Measurements from ENCODE around the gene MDK. TPM values are rescaled to one million over a fixed set of nuclear protein-coding genes. Genes with fewer than 3 reads are reported as not detected.
A peak's percentile ranks its signal among the peaks of the same experiment; 100 is the strongest.

Gene MDK
- total RNA-seq, 1 donor = 27.5 TPM

DNA sequence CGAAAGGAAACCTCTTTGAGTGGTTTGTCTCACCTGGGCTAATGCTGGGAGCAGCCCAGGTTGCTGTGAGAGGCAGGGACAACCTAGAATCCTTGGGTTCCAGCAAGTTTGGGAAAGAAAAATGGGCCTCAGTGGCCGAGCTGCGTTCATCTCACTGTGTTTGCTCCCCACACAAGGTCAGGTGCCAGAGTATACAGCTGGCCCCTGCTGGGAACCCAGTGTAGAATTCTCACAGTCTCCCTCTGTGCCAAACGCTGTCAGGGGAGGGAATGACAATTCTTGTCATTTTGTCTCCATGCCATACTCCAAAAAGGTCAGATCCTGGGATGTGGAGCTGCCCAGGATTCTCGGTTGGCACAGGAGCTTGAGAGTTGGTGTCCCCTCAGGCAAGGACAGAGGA, 29.9 kb upstream of the MDK start:
- H3K79me2 ChIP-seq (ENCODE audit: insufficient read depth, low read length) = peaks cover 79% of the 10 kb centered on the region
- H3K36me3 ChIP-seq (ENCODE audit: insufficient read depth, low read length) = no peaks in the 10 kb centered on the region
- H2AFZ ChIP-seq (ENCODE audit: low read length) = no peak overlapping the region
- H3K27me3 ChIP-seq (ENCODE audit: insufficient read depth, low read length) = no peaks in the 10 kb centered on the region
- no peaks in the 10 kb centered on the region for H3K9me3 ChIP-seq (ENCODE audit: low read depth, low read length)
- H3K4me2 ChIP-seq (ENCODE audit: insufficient read depth, low read length) = no peak overlapping the region
- TF ChIP-seq, protein P1, sequence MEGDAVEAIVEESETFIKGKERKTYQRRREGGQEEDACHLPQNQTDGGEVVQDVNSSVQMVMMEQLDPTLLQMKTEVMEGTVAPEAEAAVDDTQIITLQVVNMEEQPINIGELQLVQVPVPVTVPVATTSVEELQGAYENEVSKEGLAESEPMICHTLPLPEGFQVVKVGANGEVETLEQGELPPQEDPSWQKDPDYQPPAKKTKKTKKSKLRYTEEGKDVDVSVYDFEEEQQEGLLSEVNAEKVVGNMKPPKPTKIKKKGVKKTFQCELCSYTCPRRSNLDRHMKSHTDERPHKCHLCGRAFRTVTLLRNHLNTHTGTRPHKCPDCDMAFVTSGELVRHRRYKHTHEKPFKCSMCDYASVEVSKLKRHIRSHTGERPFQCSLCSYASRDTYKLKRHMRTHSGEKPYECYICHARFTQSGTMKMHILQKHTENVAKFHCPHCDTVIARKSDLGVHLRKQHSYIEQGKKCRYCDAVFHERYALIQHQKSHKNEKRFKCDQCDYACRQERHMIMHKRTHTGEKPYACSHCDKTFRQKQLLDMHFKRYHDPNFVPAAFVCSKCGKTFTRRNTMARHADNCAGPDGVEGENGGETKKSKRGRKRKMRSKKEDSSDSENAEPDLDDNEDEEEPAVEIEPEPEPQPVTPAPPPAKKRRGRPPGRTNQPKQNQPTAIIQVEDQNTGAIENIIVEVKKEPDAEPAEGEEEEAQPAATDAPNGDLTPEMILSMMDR (IDR thresholded peaks at IDR 0.05; ENCODE audit: extremely low read depth, low read depth, low read length) = no peak
- no peak for DNase-seq (ENCODE audit: insufficient read length, low spot score, missing footprints)
- no peak overlapping the region for H3K4me3 ChIP-seq (ENCODE audit: insufficient read depth, low read length)
- H3K4me1 ChIP-seq (ENCODE audit: insufficient read depth, low read length) = peaks cover 16% of the 10 kb centered on the region
- H4K20me1 ChIP-seq (ENCODE audit: insufficient read depth, low read length) = peaks cover 24% of the 10 kb centered on the region
- no peak overlapping the region for H3K27ac ChIP-seq (ENCODE audit: low read depth, low read length)

DNA sequence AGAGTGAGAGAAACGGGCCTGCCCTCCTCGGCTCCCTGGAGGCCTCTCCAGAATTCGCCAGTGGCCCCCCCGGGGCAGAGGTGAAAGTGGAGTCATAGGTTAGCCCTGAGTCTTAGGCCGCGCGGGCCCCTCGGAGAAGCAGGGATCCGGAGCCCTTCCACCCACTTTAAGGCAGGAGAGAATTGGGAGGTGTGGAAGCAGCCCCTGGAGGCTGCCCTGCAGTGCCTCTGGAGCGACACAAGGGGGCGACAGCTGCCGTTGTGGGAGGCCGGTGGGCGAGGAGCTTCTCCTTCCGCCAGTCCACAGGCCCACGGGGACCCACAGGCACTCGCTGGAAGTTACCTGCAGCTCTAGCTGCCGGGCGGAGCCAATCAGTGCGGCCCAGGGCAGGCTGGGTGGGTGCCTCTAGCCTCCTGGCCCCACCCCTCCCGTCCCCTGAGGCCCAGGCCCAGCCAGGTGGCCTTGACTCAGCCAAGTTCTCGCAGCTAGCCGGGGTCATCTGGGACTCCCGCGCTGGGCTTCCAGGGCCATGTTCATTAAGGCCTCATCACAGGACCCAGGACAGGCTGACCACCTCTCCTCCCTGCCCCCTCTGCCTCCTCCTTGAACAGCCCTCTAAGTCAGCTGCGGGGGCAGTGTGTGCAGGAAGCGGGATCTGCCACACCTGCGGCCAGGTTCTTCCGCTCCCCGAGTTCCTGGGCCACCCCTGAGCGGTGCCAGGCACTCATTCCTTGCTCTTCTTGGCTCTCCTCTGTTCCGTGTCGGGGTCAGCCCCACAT, 29.2 kb upstream of the MDK start:
- Histone ChIP-seq H3K9me3 (ENCODE audit: low read depth, low read length) (no peaks in the 10 kb centered on the region), H2AFZ (ENCODE audit: low read length) (no peak overlapping the region), H3K4me3 (ENCODE audit: insufficient read depth, low read length) (no peak overlapping the region), H3K27ac (ENCODE audit: low read depth, low read length) (no peak overlapping the region), H3K27me3 (ENCODE audit: insufficient read depth, low read length) (no peaks in the 10 kb centered on the region), H3K79me2 (ENCODE audit: insufficient read depth, low read length) (peaks cover 85% of the 10 kb centered on the region), H3K4me1 (ENCODE audit: insufficient read depth, low read length) (peaks cover 22% of the 10 kb centered on the region), H4K20me1 (ENCODE audit: insufficient read depth, low read length) (peaks cover 24% of the 10 kb centered on the region), H3K36me3 (ENCODE audit: insufficient read depth, low read length) (no peaks in the 10 kb centered on the region), H3K4me2 (ENCODE audit: insufficient read depth, low read length) (no peak overlapping the region)
- TF ChIP-seq, protein P1 (IDR thresholded peaks at IDR 0.05; ENCODE audit: extremely low read depth, low read depth, low read length) = peak; percentile 82
- no peak for DNase-seq (ENCODE audit: insufficient read length, low spot score, missing footprints)

DNA sequence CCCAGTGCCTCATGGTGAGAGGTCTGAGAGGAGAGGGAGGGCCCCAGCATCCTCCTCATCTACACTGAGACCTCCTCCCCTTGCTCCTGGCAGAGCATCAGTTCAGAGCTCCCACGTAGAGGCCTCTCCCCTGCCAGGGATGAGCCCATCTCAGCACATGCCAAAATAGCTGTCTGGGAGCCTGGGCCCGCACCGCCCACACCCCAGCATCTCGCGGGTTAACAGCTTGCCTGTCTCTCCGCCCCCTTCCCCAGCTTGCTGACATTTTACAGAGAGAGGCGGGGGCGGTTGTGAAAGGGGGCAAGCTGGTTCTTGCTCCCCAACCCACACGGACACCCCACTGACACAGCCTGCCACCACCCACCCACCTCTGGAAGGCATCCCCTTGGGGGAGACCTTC, 27.8 kb upstream of the MDK start:
- Histone ChIP-seq H3K27me3 (ENCODE audit: insufficient read depth, low read length) (no peaks in the 10 kb centered on the region), H2AFZ (ENCODE audit: low read length) (no peak overlapping the region), H3K9me3 (ENCODE audit: low read depth, low read length) (no peaks in the 10 kb centered on the region), H3K36me3 (ENCODE audit: insufficient read depth, low read length) (no peaks in the 10 kb centered on the region), H3K4me1 (ENCODE audit: insufficient read depth, low read length) (peaks cover 16% of the 10 kb centered on the region), H3K27ac (ENCODE audit: low read depth, low read length) (peak overlapping the region; percentile 33), H4K20me1 (ENCODE audit: insufficient read depth, low read length) (peaks cover 18% of the 10 kb centered on the region), H3K4me3 (ENCODE audit: insufficient read depth, low read length) (no peak overlapping the region), H3K79me2 (ENCODE audit: insufficient read depth, low read length) (peaks cover 81% of the 10 kb centered on the region), H3K4me2 (ENCODE audit: insufficient read depth, low read length) (no peak overlapping the region)
- TF ChIP-seq, protein P1 (IDR thresholded peaks at IDR 0.05; ENCODE audit: extremely low read depth, low read depth, low read length) = no peak
- DNase-seq (ENCODE audit: insufficient read length, low spot score, missing footprints) = no peak

DNA sequence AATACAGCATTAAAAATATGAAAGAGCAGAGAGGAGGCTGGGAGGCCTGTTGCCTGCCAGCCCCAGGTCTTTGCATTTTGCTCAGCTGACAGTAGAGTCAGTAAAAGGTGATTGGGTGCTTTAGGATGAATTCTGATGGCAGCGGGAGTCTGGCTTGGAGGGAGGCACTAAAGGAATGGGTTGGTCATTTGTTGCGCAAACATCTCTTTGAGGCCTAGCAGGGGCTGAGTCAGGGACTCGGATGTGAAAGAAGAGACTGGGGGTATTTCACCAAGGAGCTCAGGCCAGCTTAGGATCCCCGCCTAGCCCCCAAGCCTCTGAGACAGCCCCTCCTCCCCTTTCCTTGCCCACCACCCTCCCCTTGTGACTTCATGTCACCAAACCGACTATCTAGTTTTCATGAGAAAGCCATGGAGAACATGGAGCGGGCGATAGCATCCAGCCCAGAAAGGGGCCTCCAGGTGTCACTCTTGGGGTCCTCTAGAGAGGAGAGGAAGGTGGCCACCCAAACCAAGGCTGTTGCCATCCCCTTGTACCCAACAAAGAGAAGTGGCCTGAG, 24.5 kb upstream of the MDK start:
- Histone ChIP-seq H3K4me3 (ENCODE audit: insufficient read depth, low read length) (no peak overlapping the region), H3K27me3 (ENCODE audit: insufficient read depth, low read length) (no peaks in the 10 kb centered on the region), H3K36me3 (ENCODE audit: insufficient read depth, low read length) (no peaks in the 10 kb centered on the region), H2AFZ (ENCODE audit: low read length) (no peak overlapping the region), H3K9me3 (ENCODE audit: low read depth, low read length) (no peaks in the 10 kb centered on the region), H3K4me2 (ENCODE audit: insufficient read depth, low read length) (no peak overlapping the region), H3K4me1 (ENCODE audit: insufficient read depth, low read length) (peaks cover 28% of the 10 kb centered on the region), H3K79me2 (ENCODE audit: insufficient read depth, low read length) (peaks cover 61% of the 10 kb centered on the region), H4K20me1 (ENCODE audit: insufficient read depth, low read length) (peaks cover 4% of the 10 kb centered on the region), H3K27ac (ENCODE audit: low read depth, low read length) (no peak overlapping the region)
- peak; percentile 92 for DNase-seq (ENCODE audit: insufficient read length, low spot score, missing footprints)
- TF ChIP-seq, protein P1 (IDR thresholded peaks at IDR 0.05; ENCODE audit: extremely low read depth, low read depth, low read length) = no peak
